Tibial nerve (tissue), 4 donors: ENCODE data around the gene MYADM.

Experiments used
- CTCF ChIP-seq, 5 experiments: fragments of 200-600 bp in 3 of 5; fragments of 450-650 bp in 2 of 5; sonication (generic) in 3 of 5; IDR thresholded peaks; one replicate each; pipeline ENCODE4 v1.5.1; 2016 to 2019; ENCODE audit warnings: antibody characterized with exemption in 5 of 5, mild to moderate bottlenecking in 3 of 5, moderate library complexity in 2 of 5
- EP300 ChIP-seq, 2 donors: sonication (generic); formaldehyde crosslinking; IDR thresholded peaks; one replicate each; pipeline ENCODE4 v1.6.1; 2017; ENCODE audit warnings: antibody characterized with exemption in 2 of 2, mild to moderate bottlenecking in 1 of 2
- POLR2A ChIP-seq, 2 donors: fragments of 450-650 bp; IDR thresholded peaks; one replicate each; pipeline ENCODE4 v1.6.1; 2017; ENCODE audit warnings: antibody characterized with exemption in 2 of 2, mild to moderate bottlenecking in 2 of 2, moderate library complexity in 2 of 2

GRCh38 chr19:53883231-53883661 is 15.6 kb downstream of the MYADM start:
- TF ChIP-seq CTCF (IDR thresholded peaks at IDR 0.05) (no peak), EP300 (IDR thresholded peaks at IDR 0.05) (no peak), POLR2A (IDR thresholded peaks at IDR 0.05) (no peak)
